SK-N-MC (cell line): ENCODE measurements around the gene CASZ1.

Experiments
- DNase-seq: peaks from one replicate; pipeline ENCODE4 v3.0.0-alpha.2; 2011; ENCODE audit warnings: low read depth, low spot score
- H3K27ac ChIP-seq: fragments of 200-600 bp; sonication (generic); 2 replicates; pipeline ENCODE4 v1.5.1; 2016; ENCODE audit warnings: mixed run types
- H3K36me3 ChIP-seq: fragments of 200-600 bp; sonication (generic); 2 replicates; pipeline ENCODE4 v1.6.1; 2017; ENCODE audit warnings: antibody characterized with exemption, low read length, mixed read lengths; ENCODE audit not compliant: insufficient read depth
- H3K4me3 ChIP-seq: fragments of 200-600 bp; sonication (generic); 2 replicates; pipeline ENCODE4 v1.5.1; 2016
- H3K9ac ChIP-seq: fragments of 200-600 bp; sonication (generic); 2 replicates; pipeline ENCODE4 v1.8.0; 2017; ENCODE audit warnings: mixed run types, mixed read lengths; ENCODE audit not compliant: insufficient read length
- H3K9me3 ChIP-seq: fragments of 200-600 bp; sonication (generic); 2 replicates; pipeline ENCODE4 v1.6.1; 2017; ENCODE audit warnings: low read depth, mild to moderate bottlenecking, antibody characterized with exemption, low read length, moderate library complexity, mixed read lengths
- EZH2 ChIP-seq: fragments of 200-600 bp; sonication (generic); IDR thresholded peaks from one replicate; pipeline ENCODE4 v1.6.1; 2017; ENCODE audit warnings: antibody characterized with exemption
- FOXP2 ChIP-seq: optimal IDR thresholded peaks from 2 replicates; pipeline ENCODE3; 2011; ENCODE audit warnings: mild to moderate bottlenecking, moderate library complexity; ENCODE audit not compliant: insufficient read depth; ENCODE audit errors: extremely low read length, control extremely low read depth
- POLR2AphosphoS5 ChIP-seq: IDR thresholded peaks from 2 replicates; pipeline ENCODE4 v1.6.1; 2012; ENCODE audit warnings: mild to moderate bottlenecking, low read depth, low read length, borderline replicate concordance

Gene CASZ1

DNA sequence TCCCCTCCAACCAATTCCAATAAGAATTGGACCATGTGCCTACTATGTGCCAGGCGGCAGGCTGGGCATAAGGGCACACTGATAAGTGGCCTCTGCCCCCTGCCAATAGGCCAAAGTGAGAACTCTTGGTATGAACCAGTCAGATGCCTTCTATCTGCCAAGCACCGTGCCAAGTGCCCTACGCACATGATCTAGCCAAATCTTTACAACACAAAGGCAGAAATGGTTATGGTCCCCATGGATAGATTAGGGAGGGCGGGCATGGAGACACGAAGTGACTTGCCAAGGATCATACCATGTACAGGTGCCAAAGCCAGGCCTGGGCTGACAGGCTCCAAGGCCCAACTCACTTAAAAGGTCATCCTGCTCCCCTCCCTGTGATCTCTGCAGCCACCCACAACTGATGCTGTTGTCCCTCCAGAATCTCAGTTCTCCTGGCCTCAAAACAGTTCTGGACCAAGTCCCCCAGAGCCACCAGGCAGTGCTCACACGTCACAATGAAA lies 32.1 kb downstream of the CASZ1 start:
- TF ChIP-seq POLR2AphosphoS5 (no peak), FOXP2 (no peak), EZH2 (no peak)
- no peaks in the 10 kb centered on the region for H3K9me3 ChIP-seq
- no peaks in the 10 kb centered on the region for H3K36me3 ChIP-seq
- H3K27ac ChIP-seq: no peak overlapping the region
- no peak overlapping the region for H3K4me3 ChIP-seq
- no peak overlapping the region for H3K9ac ChIP-seq
- DNase-seq: no peak

- no peak overlapping the region for H3K4me3 ChIP-seq
- no peaks in the 10 kb centered on the region for H3K36me3 ChIP-seq
- DNase-seq: no peak
- no peak overlapping the region for H3K9ac ChIP-seq
- no peak for TF ChIP-seq FOXP2
- TF ChIP-seq POLR2AphosphoS5: no peak
- no peak for TF ChIP-seq EZH2
- no peaks in the 10 kb centered on the region for H3K9me3 ChIP-seq
- no peak overlapping the region for H3K27ac ChIP-seq
These were observed 33.6 kb downstream of the CASZ1 start for GRCh38 chr1:10762875-10763274.

GRCh38 chr1:10762153-10762523 lies 34.3 kb downstream of the CASZ1 start:
- H3K9ac ChIP-seq: no peak overlapping the region
- H3K36me3 ChIP-seq: no peaks in the 10 kb centered on the region
- TF ChIP-seq FOXP2 (no peak), POLR2AphosphoS5 (no peak), EZH2 (no peak)
- DNase-seq: no peak
- H3K27ac ChIP-seq: no peak overlapping the region
- no peak overlapping the region for H3K4me3 ChIP-seq
- no peaks in the 10 kb centered on the region for H3K9me3 ChIP-seq

DNA sequence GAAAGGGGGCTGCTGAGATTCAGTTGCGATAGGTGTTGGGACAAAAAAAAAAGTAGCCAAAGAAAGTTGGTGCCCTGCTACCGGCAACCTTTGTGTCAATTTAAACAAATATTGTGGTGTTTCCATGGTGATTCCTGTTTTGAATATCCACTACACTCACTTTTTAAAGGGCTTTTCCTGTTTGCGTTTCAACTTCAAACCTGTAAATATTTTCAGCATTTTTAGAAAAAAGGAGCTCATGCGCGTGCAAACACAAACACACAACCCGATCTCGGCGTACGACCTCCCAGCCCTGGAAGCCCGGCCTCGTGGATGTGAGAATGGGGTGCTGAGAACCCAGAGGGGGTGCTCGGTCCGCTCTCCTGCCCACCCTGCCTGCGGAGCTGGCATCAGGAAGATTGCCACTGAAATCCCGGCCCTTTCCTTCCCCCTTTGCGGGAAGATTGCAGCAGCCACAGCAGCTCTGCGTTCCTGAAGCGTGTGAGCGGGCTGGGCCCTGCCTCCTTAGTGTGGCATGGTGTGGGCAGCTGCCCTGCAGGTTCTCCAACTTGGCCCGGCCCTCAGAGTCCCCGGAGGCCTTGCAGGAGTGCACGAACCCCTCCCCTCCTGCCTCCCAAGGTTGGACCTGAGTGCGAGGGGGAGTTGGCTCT lies 34.8 kb downstream of the CASZ1 start:
- Histone ChIP-seq H3K9ac (no peak overlapping the region), H3K9me3 (no peaks in the 10 kb centered on the region), H3K36me3 (no peaks in the 10 kb centered on the region), H3K4me3 (no peak overlapping the region), H3K27ac (no peak overlapping the region)
- DNase-seq: no peak
- TF ChIP-seq POLR2AphosphoS5 (no peak), EZH2 (no peak), FOXP2 (no peak)

GRCh38 chr1:10760566-10761502 lies 35.6 kb downstream of the CASZ1 start:
- Histone ChIP-seq H3K36me3 (no peaks in the 10 kb centered on the region), H3K9ac (no peak overlapping the region), H3K4me3 (no peak overlapping the region), H3K9me3 (no peaks in the 10 kb centered on the region), H3K27ac (no peak overlapping the region)
- TF ChIP-seq FOXP2 (no peak), EZH2 (no peak), POLR2AphosphoS5 (no peak)
- no peak for DNase-seq

GRCh38 chr1:10759413-10760200 lies 36.8 kb downstream of the CASZ1 start:
- DNase-seq: no peak
- Histone ChIP-seq H3K36me3 (no peaks in the 10 kb centered on the region), H3K9ac (no peak overlapping the region), H3K9me3 (no peaks in the 10 kb centered on the region), H3K4me3 (no peak overlapping the region), H3K27ac (no peak overlapping the region)
- no peak for TF ChIP-seq EZH2
- no peak for TF ChIP-seq FOXP2
- no peak for TF ChIP-seq POLR2AphosphoS5

- Histone ChIP-seq H3K36me3 (no peaks in the 10 kb centered on the region), H3K9me3 (no peaks in the 10 kb centered on the region), H3K4me3 (no peak overlapping the region), H3K9ac (no peak overlapping the region), H3K27ac (no peak overlapping the region)
- no peak for TF ChIP-seq POLR2AphosphoS5
- TF ChIP-seq EZH2: no peak
- DNase-seq: no peak
These were observed 39.6 kb downstream of the CASZ1 start for GRCh38 chr1:10756842-10757241.

GRCh38 chr1:10755970-10756521 lies 40.4 kb downstream of the CASZ1 start:
- H3K9me3 ChIP-seq: no peaks in the 10 kb centered on the region
- TF ChIP-seq EZH2 (no peak), POLR2AphosphoS5 (no peak), FOXP2 (no peak)
- no peak overlapping the region for H3K9ac ChIP-seq
- H3K27ac ChIP-seq: no peak overlapping the region
- no peaks in the 10 kb centered on the region for H3K36me3 ChIP-seq
- no peak overlapping the region for H3K4me3 ChIP-seq
- DNase-seq: no peak
